HG02588 (cell line): ENCODE data around the gene IL17RE.

ENCODE experiments used
- ATAC-seq: cut with Tn5 transposase; IDR thresholded peaks from one replicate; pipeline ENCODE4 v1.9.1; 2021; ENCODE audit warnings: mild to moderate bottlenecking, moderate library complexity; ENCODE audit not compliant: unreplicated experiment

Gene IL17RE

GRCh38 chr3:9951598-9951961 lies 48.9 kb downstream of the IL17RE start:
- ATAC-seq = peak; percentile 15

DNA sequence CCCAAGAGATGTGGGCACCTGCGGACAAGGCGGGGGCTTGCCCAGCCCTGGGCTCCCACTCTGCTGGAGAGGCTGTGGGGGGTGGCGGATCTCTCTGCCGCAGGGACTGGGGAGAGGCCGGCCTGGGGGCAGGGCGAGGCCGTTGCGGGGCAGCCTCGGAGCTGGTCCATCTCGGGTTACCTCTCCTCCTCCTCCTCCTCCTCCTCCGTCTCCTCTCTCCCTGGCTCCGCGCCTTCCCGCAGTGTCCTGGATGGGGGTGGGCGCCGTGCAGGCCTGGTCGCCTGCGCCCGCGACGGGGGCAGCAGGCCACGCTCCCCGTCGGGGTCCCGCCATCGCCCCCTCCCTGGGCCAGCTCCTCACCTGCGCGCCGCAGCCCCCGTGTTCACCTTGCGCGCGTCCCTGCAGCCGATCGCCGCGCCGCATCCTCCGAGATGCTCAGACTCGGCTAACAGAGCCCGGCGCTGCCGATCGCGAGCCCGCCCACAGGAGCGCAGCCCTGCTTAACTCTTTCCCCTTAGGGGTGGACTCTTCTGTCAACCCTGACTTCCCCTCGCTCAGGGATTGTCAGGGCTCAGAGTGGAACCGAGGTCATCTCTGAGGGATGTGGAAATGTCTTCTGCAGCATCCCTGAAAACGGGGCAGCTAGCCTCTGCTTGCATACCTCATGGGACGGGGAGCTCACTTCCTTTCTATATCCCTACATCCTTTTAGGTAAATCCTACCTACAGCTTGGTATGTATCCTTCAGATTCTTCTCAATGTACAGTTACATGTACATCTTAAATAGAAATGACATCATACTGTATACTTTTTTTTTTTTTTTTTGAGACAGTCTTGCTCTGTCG lies 49.5 kb downstream of the IL17RE start, which contains the start of gene PRRT3:
Gene PRRT3, minus strand, starts transcription at position 447 of the 844 bp plus-strand sequence. CDS start 2,293 bp downstream, outside the sequence.
- peak; percentile 73 for ATAC-seq

- ATAC-seq = no peak
Observed at GRCh38 chr3:9955067-9955502, 52.4 kb downstream of the IL17RE start.

DNA sequence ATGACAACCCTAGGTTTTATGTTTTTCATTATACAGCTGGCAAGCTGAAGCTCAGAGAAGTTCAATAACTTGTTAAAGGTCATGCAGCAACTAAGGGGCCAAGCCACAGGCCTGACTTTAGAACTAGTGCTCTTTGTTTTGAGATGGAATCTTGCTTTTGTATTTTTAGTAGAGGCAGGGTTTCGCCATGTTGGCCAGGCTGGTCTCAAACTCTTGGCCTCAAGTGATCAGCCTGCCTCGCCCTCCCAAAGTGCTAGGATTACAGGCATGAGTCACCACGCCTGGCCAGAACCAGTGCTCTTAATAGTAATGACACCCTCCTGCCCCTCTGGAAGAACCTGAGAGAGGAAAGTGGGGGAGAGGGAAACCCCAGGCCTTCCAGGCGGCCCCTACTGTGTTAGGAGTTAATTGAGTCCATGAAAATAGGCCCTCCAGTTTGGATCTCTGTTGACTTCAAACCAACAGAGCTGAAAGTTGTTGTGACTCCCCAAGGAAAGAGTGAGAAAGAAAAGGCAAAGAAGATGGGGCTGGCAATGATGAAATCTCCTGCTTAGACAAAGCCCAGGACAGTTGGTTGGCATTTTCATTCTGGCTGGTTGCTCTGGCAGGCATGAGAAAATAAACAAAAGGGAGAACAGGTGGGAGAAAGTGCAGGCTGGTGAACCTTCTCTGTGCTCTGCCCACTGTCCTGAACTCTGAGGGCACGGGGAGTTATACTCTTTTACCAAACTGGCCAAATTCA lies 53.1 kb downstream of the IL17RE start:
- no peak for ATAC-seq

DNA sequence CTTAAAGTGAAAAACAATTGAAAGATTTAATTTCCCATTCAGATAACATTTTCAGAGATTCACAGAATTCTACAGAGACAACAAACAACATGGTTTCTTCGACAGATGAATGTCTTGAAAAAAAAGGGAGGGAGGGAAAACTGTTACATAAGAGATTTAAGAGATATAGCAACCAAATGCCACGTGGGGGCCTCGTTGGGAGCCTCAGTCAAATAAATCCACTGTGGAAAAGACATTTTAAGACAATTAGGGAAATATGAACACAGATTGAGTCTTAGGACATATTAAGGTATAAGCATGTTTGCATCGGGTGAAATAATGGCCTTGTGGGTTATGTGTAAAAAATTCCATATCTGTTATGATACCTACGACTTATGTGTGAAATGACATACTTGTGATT lies 54.6 kb downstream of the IL17RE start:
- ATAC-seq = no peak

- no peak for ATAC-seq
Observed at GRCh38 chr3:9965200-9965875, 62.7 kb downstream of the IL17RE start.
